GM20000 (cell line): ENCODE measurements around the gene TRMT44.
"Not testable (repeated sequence)": the region's sequence is repeated elsewhere in the genome, so short reads cannot be mapped to it uniquely, and the experiment has no call there.

Experiments
- DNase-seq: peaks from one replicate; pipeline ENCODE4 v3.0.0; 2012; ENCODE audit warnings: low spot score
- TF ChIP-seq, protein P1 (sequence below): IDR thresholded peaks from 2 replicates; pipeline ENCODE4 v1.5.1; 2012; ENCODE audit warnings: mild to moderate bottlenecking, control low read depth; ENCODE audit errors: extremely low read depth, missing control alignments

Gene TRMT44

GRCh38 chr4:8488791-8489369 lies 48.3 kb downstream of the TRMT44 start:
- DNase-seq: no peak
- TF ChIP-seq, protein P1, sequence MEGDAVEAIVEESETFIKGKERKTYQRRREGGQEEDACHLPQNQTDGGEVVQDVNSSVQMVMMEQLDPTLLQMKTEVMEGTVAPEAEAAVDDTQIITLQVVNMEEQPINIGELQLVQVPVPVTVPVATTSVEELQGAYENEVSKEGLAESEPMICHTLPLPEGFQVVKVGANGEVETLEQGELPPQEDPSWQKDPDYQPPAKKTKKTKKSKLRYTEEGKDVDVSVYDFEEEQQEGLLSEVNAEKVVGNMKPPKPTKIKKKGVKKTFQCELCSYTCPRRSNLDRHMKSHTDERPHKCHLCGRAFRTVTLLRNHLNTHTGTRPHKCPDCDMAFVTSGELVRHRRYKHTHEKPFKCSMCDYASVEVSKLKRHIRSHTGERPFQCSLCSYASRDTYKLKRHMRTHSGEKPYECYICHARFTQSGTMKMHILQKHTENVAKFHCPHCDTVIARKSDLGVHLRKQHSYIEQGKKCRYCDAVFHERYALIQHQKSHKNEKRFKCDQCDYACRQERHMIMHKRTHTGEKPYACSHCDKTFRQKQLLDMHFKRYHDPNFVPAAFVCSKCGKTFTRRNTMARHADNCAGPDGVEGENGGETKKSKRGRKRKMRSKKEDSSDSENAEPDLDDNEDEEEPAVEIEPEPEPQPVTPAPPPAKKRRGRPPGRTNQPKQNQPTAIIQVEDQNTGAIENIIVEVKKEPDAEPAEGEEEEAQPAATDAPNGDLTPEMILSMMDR: no peak

DNA sequence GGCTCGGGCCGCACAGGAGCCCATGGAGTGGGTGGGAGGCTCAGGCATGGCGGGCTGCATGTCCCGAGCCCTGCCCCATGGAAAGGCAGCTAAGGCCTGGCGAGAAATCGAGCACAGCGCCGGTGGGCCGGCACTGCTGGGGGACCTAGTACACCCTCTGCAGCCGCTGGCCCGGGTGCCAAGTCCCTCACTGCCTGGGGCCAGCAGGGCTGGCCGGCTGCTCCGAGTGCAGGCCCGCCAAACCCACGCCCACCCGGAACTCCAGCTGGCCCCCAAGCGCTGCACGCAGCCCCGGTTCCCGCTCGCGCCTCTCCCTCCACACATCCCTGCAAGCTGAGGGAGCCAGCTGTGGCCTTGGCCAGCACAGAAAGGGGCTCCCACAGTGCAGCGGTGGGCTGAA lies 50.9 kb downstream of the TRMT44 start:
- DNase-seq: not testable (repeated sequence)

DNA sequence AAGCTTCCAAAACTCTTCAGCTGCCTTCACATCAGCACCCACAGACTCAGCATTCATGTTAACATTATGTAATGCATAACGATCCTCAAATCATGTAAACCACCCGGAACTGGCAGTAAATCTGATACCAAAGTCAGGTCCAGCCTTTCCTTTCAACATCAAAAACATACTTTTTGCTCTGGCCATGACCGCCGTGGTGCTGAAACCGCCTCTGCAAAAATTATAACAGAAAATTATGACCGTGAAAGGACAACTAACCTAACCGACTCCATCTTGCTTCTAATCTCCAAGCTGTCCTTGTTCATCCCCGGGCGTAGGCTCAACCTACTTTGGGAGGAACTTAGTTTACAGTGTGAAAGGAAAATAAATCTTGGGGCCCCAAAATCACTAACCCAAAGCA lies 51.6 kb downstream of the TRMT44 start:
- TF ChIP-seq, protein P1: no peak
- DNase-seq: no peak

GRCh38 chr4:8493484-8493883 lies 52.9 kb downstream of the TRMT44 start:
- no peak for DNase-seq
- TF ChIP-seq, protein P1: no peak

DNA sequence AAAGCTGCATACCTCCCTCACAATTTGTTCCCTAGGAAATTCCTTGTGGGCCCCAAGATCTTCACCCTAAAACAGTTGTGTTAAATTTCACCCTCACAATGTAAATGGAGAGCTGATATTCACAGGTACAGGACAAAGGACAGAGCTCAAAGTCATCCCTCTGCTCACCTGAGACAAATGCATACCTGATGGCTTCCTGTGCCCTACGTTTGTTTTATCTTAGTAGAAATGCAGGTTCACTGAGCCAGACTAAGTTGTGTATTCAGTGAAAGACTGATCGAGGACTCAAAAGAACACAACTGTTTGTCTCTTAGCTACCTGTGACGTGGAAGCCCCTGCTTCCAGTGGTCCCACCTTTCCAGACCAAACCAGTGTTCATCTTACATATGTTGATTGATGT lies 53.6 kb downstream of the TRMT44 start:
- TF ChIP-seq, protein P1: no peak

DNA sequence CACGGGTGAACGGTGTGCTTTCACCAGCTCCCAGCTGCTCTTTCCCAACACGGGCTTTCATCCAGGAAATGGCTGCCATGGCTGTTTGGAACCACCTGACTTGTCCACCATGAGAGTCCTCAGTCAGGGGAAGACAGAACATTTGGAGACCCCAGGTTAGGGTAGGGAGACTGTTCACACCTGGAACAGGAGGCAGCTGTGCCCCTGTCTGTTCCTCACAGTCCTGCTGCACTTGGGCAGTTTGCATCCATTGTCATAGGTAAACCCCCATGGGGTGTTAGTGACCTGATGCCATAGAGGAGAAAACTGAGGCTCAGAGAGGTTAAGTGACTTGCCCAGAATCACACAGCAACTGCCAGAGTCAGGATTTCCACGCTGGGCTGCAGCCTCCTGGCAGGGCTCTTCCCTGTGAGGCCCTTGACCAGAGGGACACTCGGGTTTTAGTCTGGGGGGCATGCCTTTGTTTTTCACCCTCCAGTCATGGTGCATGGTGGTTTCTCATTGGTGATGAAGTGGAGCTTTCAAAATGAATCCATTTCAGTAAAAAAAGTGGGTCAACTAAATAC lies 54.5 kb downstream of the TRMT44 start:
- TF ChIP-seq, protein P1: no peak
- DNase-seq: no peak

More for the DNA sequence above, 53.6 kb downstream of the TRMT44 start:
- DNase-seq: no peak

GRCh38 chr4:8495803-8496202 lies 55.2 kb downstream of the TRMT44 start:
- TF ChIP-seq, protein P1: no peak
- DNase-seq: no peak

DNA sequence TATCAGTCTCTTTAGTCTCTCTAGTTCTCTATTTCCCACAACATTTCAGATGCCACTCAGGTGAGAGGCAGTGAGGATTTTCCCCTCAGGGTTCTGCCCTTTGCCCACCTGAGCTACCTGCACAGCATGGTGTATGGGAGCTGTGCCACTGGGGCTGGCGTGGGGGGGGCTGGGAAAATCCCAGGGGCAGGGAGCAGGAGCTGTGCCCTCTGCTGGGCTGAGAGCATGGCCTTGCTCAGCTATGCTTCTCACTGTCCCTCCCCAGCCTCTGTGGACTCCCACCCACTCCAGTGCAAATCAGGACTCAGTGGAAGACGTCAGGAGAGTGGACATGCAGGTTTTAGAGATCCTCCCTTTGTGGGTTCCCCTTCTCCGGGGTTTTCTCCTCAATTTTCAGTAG lies 57.2 kb downstream of the TRMT44 start:
- TF ChIP-seq, protein P1: no peak

More for the DNA sequence above, 57.2 kb downstream of the TRMT44 start:
- DNase-seq: no peak
